Measurements from ENCODE around the gene ZBED1.
"Not testable (repeated sequence)": the region's sequence is repeated elsewhere in the genome, so short reads cannot be mapped to it uniquely, and the experiment has no call there.

The ZBED1 gene

GRCh38 chrX:2474963-2475726 is 25.6 kb downstream of the ZBED1 start:
- no peak for DNase-seq (ENCODE audit: low read depth, low spot score)

DNA sequence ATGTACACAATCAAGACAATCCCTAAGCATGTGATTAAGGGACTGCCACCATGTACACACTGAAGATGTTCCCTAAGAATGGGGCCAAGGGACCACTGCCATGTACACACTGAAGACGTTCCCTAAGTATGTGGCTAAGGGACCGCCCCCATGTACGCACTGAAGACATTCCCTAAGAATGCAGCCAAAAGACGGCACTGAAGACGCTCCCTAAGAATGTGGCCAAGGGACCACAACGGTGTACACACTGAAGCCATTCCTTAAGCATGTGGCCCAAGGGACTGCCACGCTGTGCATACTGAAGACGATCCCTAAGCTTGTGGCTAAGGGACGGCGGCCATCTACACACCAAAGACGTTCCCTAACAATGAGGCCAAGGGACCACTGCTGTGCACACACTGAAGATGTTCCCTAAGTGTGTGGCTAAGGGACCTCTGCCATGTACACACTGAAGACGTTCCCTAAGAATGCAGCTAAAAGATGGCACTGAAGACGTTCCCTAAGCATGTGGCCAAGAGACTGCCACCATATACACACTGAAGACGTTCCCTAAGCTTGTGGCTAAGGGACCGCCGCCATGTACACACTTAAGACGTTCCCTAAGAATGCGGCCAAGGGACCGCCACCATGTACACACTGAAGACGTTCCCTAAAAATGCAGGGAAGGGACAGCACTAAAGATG is 26.4 kb downstream of the ZBED1 start:
- DNase-seq (ENCODE audit: low read depth, low spot score): no peak

GRCh38 chrX:2473064-2473463 is 27.7 kb downstream of the ZBED1 start:
- not testable (repeated sequence) for DNase-seq (ENCODE audit: low read depth, low spot score)

DNA sequence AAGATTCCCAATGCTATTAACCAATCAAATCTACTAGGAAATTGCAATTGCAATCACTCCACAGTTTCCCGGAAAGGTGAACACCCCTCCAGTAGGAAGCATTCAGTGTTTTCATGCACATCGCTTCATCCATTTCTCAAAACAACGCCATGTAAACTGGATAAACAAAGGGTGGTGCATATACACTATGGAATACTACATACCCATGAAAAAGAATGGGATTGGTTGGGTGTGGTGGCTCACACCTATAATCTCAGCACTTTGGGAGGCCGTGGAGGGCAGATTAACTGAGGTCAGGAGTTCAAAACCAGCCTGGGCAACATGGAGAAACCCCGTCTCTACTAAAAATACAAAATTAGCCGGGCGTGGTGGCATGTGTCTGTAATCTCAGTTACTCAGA is 29.1 kb downstream of the ZBED1 start:
- no peak for DNase-seq (ENCODE audit: low read depth, low spot score)

- not testable (repeated sequence) for DNase-seq (ENCODE audit: low read depth, low spot score)
Measured at GRCh38 chrX:2471126-2471525, 29.6 kb downstream of the ZBED1 start.

DNA sequence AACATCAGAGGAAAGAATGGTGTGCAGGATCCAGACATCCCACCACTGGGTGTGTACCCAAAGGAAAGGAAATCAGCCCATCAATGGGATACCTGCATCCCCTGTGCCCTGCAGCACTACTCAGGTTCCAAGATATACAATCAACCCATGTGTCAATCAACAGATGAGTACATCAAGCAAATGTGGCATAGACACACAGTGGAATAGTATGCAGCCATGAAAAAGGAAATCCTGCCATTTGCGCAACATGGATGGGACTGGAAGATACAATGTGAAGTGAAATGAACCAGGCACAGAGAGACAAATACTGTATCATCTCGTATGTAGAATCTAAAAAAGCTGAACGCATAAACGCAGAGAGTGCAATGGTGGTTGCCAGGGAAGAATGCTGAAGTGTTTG is 30.9 kb downstream of the ZBED1 start:
- DNase-seq (ENCODE audit: low read depth, low spot score): not testable (repeated sequence)

DNA sequence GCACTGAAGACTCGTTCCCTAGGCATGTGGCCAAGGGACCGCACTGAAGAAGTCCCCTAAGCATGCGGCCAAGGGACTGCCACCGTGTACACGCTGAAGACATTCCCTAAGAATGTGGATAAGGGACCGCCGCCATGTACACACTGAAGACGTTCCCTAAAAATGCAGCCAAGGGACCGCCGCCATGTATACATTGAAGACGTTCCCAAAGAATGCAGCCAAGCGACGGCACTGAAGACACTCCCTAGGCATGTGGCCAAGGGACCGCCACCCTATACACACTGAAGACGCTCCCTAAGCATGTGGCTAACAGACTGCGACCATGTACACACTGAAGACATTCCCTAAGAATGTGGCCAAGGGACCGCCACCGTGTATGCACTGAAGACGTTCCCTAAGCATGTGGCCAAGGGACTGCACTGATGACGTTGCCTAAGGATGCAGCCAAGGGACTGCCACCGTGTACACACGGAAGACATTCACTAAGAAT is 31.5 kb downstream of the ZBED1 start:
- DNase-seq (ENCODE audit: low read depth, low spot score): no peak

GRCh38 chrX:2468261-2469195 is 32.2 kb downstream of the ZBED1 start:
- no peak for DNase-seq (ENCODE audit: low read depth, low spot score)

DNA sequence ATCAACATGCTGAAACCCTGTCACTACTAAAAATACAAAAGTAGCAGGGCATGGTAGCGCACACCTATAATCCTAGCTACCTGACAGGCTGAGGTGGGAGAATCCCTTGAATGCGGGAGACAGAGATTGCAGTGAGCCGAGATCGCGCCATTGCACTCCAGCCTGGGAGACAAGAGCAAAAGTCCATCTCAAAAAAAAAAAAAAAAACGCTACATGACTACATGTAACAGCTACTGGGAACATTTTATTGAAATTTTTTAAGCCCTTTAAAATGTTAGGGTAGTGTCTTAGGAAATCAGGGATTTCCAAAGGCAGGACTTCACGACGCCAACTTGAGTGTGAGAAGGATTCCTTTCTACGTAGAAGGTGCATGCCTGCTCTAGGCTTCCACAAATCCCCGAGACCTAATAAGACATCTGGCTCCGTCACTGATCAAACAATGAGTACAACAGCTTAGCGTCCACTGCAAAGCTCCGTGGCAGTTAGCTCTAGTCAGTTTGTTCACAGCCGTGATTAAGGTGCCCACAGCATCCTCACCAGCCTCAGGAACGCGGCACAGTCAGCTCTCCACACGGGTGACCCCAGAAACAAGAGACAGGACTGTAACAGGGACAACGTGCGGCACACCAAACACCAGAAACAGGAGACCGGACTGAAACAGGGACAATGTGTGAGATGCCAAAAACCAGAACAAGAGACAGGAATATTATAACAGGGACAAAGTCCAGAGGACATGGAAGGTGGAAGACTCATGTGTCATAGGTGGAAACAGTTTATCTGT is 33.7 kb downstream of the ZBED1 start:
- no peak for DNase-seq (ENCODE audit: low read depth, low spot score)

DNA sequence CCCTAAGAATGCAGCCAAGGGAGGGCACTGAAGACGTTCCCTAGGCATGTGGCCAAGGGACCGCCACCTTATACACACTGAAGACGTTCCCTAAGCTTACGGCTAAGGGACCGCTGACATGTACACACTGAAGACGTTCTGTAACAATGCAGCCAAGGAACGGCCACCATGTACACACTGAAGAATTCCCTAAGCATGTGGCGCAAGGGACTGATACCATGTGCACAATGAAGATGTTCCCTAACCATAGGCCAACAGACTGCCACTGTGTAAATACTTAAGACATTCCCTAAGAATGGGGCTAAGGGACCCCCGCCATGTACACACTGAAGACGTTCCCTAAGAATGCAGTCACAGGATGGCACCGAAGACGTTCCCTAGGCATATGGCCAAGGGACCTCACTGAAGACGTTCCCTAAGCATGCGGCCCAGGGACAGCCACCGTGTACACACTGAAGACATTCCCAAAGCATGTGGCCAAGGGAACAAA is 36.1 kb downstream of the ZBED1 start:
- no peak for DNase-seq (ENCODE audit: low read depth, low spot score)

DNA sequence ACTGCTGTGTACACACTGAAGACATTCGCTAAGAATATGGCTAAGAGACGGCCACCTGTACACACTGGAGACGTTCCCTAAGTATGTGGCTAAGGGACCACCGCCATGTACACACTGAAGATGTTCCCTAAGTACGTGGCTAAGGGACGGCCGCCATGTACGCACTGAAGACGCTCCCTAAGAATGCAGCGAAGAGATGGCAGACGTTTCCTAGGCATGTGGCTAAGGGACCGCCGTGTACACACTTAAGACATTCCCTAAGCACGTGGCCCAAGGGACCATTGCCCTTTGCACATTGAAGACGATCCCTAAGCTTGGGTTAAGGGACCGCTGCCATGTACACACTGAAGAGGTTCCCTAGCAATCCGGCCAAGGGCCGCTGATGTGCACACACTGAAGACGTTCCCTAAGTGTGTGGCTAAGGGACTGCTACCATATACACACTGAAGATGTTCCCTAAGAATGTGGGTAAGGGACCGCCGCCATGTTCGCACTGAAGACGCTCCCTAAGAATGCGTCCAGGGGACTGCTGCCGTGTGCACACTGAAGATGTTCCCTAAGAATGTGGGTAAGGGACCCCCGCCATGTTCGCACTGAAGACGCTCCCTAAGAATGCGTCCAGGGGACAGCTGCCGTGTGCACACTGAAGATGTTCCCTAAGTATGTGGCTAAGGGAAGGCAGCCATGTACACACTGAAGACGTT is 36.7 kb downstream of the ZBED1 start:
- DNase-seq (ENCODE audit: low read depth, low spot score): no peak

DNA sequence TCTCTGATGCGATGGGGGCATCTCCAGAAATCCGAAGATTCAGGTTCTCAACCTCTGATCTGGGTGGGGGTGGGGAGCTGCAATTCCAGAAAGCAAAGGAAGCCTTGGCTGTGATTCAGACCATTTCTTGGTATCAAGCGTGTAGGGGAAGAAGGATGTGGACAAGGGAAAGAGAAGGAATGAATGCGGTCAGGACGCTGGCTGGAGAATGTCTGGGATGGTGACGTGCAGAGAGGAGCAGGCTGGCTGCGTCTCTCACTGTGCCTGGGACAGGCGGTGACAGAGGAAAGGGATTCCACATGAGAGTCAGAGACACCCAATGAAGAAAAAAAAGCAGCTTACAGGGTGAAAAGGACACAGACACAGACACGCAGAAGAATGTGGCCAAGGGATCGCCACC is 37.3 kb downstream of the ZBED1 start:
- not testable (repeated sequence) for DNase-seq (ENCODE audit: low read depth, low spot score)

GRCh38 chrX:2462780-2463179 is 38.0 kb downstream of the ZBED1 start:
- DNase-seq (ENCODE audit: low read depth, low spot score): no peak

DNA sequence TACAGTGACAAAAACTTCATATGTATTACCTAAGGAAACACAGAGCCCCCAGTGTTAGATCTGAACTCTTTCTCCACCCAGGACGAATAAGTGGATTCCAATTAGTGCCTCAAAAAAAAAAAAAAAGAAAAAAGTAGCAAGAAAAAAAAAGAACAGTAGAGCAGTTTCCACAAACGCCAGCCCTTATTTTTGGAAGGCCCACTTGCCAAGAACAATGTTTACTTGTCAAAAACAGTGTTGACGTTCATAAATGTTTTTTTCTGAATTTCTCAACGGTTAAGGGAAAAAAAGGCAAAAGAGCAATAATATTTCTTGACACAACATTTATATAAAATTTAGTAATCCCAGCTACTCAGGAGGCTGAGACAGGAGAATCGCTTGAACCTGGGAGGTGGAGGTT is 38.7 kb downstream of the ZBED1 start:
- DNase-seq (ENCODE audit: low read depth, low spot score): no peak

GRCh38 chrX:2461711-2462016 is 39.1 kb downstream of the ZBED1 start:
- no peak for DNase-seq (ENCODE audit: low read depth, low spot score)

DNA sequence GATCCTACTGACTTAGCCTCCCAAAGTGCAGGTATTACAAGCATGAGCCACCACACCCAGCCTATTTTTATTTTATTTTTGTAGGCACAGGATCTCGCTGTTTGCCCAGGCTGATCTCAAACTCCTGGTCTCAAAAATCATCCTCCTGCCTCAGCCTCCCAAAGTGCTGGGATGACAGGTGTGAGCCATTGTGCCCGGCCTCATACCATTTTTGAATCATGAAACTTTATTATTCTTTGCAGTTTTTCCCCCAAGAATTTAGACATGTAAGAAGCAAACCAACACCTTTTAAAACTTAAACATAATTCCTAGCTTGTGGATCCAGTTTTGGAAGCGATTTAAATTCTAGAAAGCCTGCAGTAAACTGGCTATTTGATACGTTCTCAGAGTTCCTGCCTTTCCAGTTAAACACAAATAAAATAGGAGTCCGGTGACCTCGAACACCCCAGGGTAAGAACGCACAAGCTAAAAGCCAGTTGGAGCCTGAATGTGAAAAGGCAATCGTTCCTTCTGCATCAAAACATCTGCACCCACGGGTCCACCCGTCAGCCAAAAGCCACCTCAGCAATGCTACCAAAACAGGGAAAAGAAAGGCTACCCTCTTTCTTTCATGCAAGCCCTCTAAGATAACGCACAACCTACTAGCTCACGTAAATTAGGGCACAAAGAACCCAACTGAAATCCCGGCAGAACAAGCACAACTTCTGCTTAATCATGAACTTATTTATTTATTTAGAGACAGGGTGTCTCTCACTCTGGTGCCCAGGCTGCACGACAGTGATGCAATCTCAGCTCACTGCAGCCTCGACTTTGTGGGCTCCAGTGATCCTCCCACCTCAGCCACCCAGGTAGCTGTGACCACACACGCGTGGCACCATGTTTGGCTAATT is 39.7 kb downstream of the ZBED1 start:
- not testable (repeated sequence) for DNase-seq (ENCODE audit: low read depth, low spot score)

DNA sequence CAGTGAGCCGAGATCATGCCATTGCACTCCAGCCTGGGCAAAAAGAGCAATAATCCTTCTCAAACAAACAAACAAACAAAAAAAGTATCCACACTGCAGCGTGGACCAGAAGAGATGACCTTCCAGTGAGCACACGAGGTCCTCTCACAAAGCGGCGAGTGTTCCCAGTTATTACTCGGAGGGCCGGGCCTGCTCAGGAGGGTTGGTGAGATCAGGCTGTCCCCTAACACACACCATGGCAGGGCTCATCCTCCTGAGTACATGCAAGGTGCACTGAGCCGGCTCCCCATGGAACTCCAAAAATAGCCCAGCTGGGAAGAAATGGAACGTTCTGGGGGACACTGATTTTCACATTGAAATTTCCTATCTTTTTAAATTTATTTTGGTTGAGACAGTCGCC is 40.7 kb downstream of the ZBED1 start:
- DNase-seq (ENCODE audit: low read depth, low spot score): not testable (repeated sequence)

- DNase-seq (ENCODE audit: low read depth, low spot score): no peak
Measured at GRCh38 chrX:2458309-2458708, 42.5 kb downstream of the ZBED1 start.

GRCh38 chrX:2457289-2458133 is 43.3 kb downstream of the ZBED1 start:
- DNase-seq (ENCODE audit: low read depth, low spot score): no peak

All from iPS DF 19.7 (cell line).